ENCODE data around the gene PITPNC1. TPM values are rescaled to one million over a fixed set of nuclear protein-coding genes. Genes with fewer than 3 reads are reported as not detected.
"Not testable (repeated sequence)": the region's sequence is repeated elsewhere in the genome, so short reads cannot be mapped to it uniquely, and the experiment has no call there.

PITPNC1 gene
- total and polyA plus RNA-seq, 2 donors (not counting 1 experiment from before 2014, with no cell fraction given): 5.8 to 7.1 TPM

DNA sequence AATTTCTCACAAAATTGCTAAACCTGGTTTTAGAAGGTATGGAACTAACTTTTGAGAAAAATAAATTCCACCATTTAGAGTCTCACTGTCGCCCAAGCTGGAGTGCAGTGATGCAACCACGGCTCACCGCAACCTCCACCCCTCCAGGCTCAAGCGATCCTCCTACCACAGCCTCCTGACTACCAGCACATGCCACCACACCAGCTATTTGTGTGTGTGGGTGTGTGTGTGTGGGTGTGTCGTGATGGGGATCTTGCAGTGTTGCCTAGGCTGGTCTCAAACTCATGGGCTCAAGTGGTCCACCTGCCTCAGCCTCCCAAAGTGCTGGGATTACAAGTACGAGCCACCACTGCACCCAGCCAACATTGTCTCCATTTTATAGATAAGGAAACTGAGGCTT is 269.4 kb downstream of the PITPNC1 start:
- no peak overlapping the region for H2AFZ ChIP-seq (ENCODE audit: low read length)
- H3K36me3 ChIP-seq (ENCODE audit: control insufficient read depth, insufficient read depth, low read length): no peaks in the 10 kb centered on the region
- H3K4me2 ChIP-seq (ENCODE audit: extremely low read depth, insufficient read depth, low read length): no peak overlapping the region
- H3K9me3 ChIP-seq (ENCODE audit: control insufficient read depth, insufficient read depth, low read depth, low read length): no peaks in the 10 kb centered on the region
- H3K27ac ChIP-seq (ENCODE audit: insufficient read depth, low read length): no peak overlapping the region
- H3K79me2 ChIP-seq (ENCODE audit: control insufficient read depth, insufficient read depth, low read length): no peaks in the 10 kb centered on the region
- H3K27me3 ChIP-seq (ENCODE audit: control insufficient read depth, insufficient read depth, low read length): no peaks in the 10 kb centered on the region
- no peaks in the 10 kb centered on the region for H4K20me1 ChIP-seq (ENCODE audit: control insufficient read depth, extremely low read depth, insufficient read depth, low read length)
- DNase-seq (ENCODE audit: low read depth in 2 of 2): no peak
- no peak for TF ChIP-seq EZH2 (IDR thresholded peaks at IDR 0.05; ENCODE audit: low read length, missing control alignments)
- no peak for TF ChIP-seq CTCF (conservative IDR thresholded peaks at IDR 0.05 in 1 of 2, IDR thresholded peaks at IDR 0.05 in 1 of 2; ENCODE audit: low read depth in 1 of 2, low read length in 2 of 2)
- H3K4me3 ChIP-seq (replicated peaks in 1 of 4; ENCODE audit: control extremely low read depth in 1 of 4, insufficient read depth in 1 of 4, low read depth in 3 of 4, low read length in 4 of 4): no peak overlapping the region
- H3K9ac ChIP-seq (ENCODE audit: insufficient read depth, low read length): no peak overlapping the region
- no peaks in the 10 kb centered on the region for H3K4me1 ChIP-seq (ENCODE audit: control insufficient read depth, extremely low read depth, insufficient read depth, low read length)

DNA sequence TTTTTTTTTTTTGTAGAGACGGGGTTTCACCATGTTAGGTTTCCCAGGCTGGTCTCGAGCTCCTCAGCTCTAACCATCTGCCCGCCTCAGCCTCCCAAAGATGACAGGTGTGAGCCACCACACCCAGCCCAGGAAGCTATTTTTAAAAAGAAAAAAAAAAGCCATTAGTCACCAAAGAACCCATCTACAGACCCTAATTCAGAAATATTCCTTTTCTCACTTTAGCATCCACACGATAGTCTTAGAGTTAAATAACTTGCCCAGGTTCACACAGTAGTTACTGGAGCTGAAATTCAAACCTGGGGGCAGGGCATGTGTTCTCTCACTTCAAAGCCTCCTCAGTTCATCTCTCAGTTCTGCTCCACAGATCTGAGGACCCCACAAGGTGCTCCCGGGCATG is 270.4 kb downstream of the PITPNC1 start:
- TF ChIP-seq CTCF (conservative IDR thresholded peaks at IDR 0.05 in 1 of 2, IDR thresholded peaks at IDR 0.05 in 1 of 2; ENCODE audit: low read depth in 1 of 2, low read length in 2 of 2): no peak
- TF ChIP-seq EZH2 (IDR thresholded peaks at IDR 0.05; ENCODE audit: low read length, missing control alignments): no peak
- Histone ChIP-seq H2AFZ (ENCODE audit: low read length) (no peak overlapping the region), H3K9ac (ENCODE audit: insufficient read depth, low read length) (no peak overlapping the region)

DNA sequence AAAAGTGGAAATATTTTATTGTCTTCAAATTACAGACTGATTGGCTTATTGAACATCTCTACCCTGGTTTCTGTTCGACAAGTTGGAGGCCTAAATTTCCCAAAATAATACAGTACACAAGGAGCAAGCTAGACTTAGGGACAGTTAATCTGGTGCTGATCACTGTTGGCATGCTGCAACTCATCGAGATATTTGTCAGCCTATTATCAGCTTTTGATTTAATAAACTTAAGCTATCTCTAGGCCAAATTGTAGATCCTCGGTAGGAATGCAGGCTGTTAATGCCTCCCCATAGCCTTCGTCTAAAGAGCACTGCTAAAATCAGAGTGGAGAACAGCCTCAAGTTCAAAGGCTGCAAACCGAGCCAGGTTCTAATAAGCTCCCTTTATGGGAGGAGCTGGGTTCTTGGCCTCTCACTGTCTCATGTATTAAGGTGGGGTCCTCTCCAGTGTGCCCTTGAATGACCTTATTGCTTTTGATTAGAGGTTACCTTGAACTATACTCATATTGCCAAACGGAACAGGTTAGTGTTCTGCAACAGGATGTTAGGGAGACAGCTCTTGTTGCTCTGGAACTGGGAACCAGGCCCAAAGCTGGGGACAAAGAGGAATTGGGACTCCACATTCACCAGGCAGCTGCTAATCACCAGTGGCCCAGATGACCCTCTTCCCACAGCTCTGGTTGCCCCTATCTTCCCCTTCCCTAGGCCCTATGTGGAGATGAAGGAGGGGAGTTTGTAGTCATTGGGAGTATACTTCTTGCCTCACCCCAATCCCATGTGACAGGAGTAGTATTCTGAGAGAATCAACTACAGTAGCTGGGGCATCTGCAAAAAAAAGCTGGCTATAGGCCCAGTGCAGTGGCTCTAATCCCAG is 271.2 kb downstream of the PITPNC1 start:
- H2AFZ ChIP-seq (ENCODE audit: low read length): no peak overlapping the region
- H3K4me3 ChIP-seq (replicated peaks in 1 of 4; ENCODE audit: control extremely low read depth in 1 of 4, insufficient read depth in 1 of 4, low read depth in 3 of 4, low read length in 4 of 4): no peak overlapping the region
- no peak for TF ChIP-seq CTCF (conservative IDR thresholded peaks at IDR 0.05 in 1 of 2, IDR thresholded peaks at IDR 0.05 in 1 of 2; ENCODE audit: low read depth in 1 of 2, low read length in 2 of 2)
- TF ChIP-seq EZH2 (IDR thresholded peaks at IDR 0.05; ENCODE audit: low read length, missing control alignments): no peak
- H3K36me3 ChIP-seq (ENCODE audit: control insufficient read depth, insufficient read depth, low read length): no peaks in the 10 kb centered on the region
- H3K4me1 ChIP-seq (ENCODE audit: control insufficient read depth, extremely low read depth, insufficient read depth, low read length): no peaks in the 10 kb centered on the region
- DNase-seq (ENCODE audit: low read depth in 2 of 2): no peak
- no peaks in the 10 kb centered on the region for H4K20me1 ChIP-seq (ENCODE audit: control insufficient read depth, extremely low read depth, insufficient read depth, low read length)
- H3K79me2 ChIP-seq (ENCODE audit: control insufficient read depth, insufficient read depth, low read length): no peaks in the 10 kb centered on the region
- no peak overlapping the region for H3K9ac ChIP-seq (ENCODE audit: insufficient read depth, low read length)
- H3K27ac ChIP-seq (ENCODE audit: insufficient read depth, low read length): no peak overlapping the region
- H3K27me3 ChIP-seq (ENCODE audit: control insufficient read depth, insufficient read depth, low read length): no peaks in the 10 kb centered on the region
- H3K9me3 ChIP-seq (ENCODE audit: control insufficient read depth, insufficient read depth, low read depth, low read length): no peaks in the 10 kb centered on the region
- no peak overlapping the region for H3K4me2 ChIP-seq (ENCODE audit: extremely low read depth, insufficient read depth, low read length)

More for the DNA sequence above, 270.4 kb downstream of the PITPNC1 start:
- no peak overlapping the region for H3K4me2 ChIP-seq (ENCODE audit: extremely low read depth, insufficient read depth, low read length)
- no peaks in the 10 kb centered on the region for H4K20me1 ChIP-seq (ENCODE audit: control insufficient read depth, extremely low read depth, insufficient read depth, low read length)
- H3K36me3 ChIP-seq (ENCODE audit: control insufficient read depth, insufficient read depth, low read length): no peaks in the 10 kb centered on the region
- H3K27me3 ChIP-seq (ENCODE audit: control insufficient read depth, insufficient read depth, low read length): no peaks in the 10 kb centered on the region
- DNase-seq (ENCODE audit: low read depth in 2 of 2): no peak
- no peaks in the 10 kb centered on the region for H3K9me3 ChIP-seq (ENCODE audit: control insufficient read depth, insufficient read depth, low read depth, low read length)
- no peaks in the 10 kb centered on the region for H3K4me1 ChIP-seq (ENCODE audit: control insufficient read depth, extremely low read depth, insufficient read depth, low read length)
- no peak overlapping the region for H3K4me3 ChIP-seq (replicated peaks in 1 of 4; ENCODE audit: control extremely low read depth in 1 of 4, insufficient read depth in 1 of 4, low read depth in 3 of 4, low read length in 4 of 4)
- no peaks in the 10 kb centered on the region for H3K79me2 ChIP-seq (ENCODE audit: control insufficient read depth, insufficient read depth, low read length)
- no peak overlapping the region for H3K27ac ChIP-seq (ENCODE audit: insufficient read depth, low read length)

DNA sequence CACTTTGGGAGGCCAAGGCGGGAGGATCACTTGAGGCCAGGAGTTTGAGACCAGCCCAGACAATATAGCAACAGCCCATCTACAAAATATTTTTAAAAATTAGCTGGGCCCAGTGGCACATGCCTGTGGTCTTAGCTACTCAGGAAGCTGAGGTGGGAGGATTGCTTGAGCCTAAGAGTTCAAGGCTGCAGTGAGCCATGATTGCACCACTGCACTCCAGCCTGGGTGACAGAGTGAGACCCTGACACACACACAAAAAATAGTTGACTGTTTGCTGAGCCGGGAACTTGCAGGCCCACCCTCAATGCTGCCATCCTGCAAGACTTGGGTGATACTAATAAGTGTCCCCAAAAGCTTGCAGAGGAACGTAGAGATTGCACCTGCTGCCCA is 271.8 kb downstream of the PITPNC1 start:
- H3K4me1 ChIP-seq (ENCODE audit: control insufficient read depth, extremely low read depth, insufficient read depth, low read length); H3K27me3 ChIP-seq (ENCODE audit: control insufficient read depth, insufficient read depth, low read length); H3K27ac ChIP-seq (ENCODE audit: insufficient read depth, low read length); H3K4me2 ChIP-seq (ENCODE audit: extremely low read depth, insufficient read depth, low read length); DNase-seq (ENCODE audit: low read depth in 2 of 2); H3K79me2 ChIP-seq (ENCODE audit: control insufficient read depth, insufficient read depth, low read length); H3K4me3 ChIP-seq (replicated peaks in 1 of 4; ENCODE audit: control extremely low read depth in 1 of 4, insufficient read depth in 1 of 4, low read depth in 3 of 4, low read length in 4 of 4); H3K9me3 ChIP-seq (ENCODE audit: control insufficient read depth, insufficient read depth, low read depth, low read length); H3K9ac ChIP-seq (ENCODE audit: insufficient read depth, low read length); H2AFZ ChIP-seq (ENCODE audit: low read length); H4K20me1 ChIP-seq (ENCODE audit: control insufficient read depth, extremely low read depth, insufficient read depth, low read length); H3K36me3 ChIP-seq (ENCODE audit: control insufficient read depth, insufficient read depth, low read length): not testable (repeated sequence)

Measured in fibroblast of lung (primary cell).